ENCODE results near the gene ZMAT2. TPM values are rescaled to one million over a fixed set of nuclear protein-coding genes. Genes with fewer than 3 reads are reported as not detected.

The ZMAT2 gene
- total RNA-seq, 1 experiment from 2014 or later: 55.3 TPM

GRCh38 chr5:140696891-140697492 is 3.3 kb upstream of the ZMAT2 start:
- Histone ChIP-seq H3K4me2 (ENCODE audit: low read length) (no peak overlapping the region), H3K4me3 (replicated peaks in 1 of 2; ENCODE audit: low read depth in 1 of 2, low read length in 2 of 2) (no peak overlapping the region), H3K27me3 (ENCODE audit: insufficient read depth, low read length) (no peaks in the 10 kb centered on the region), H3K4me1 (ENCODE audit: control insufficient read depth in 1 of 2, insufficient read depth in 2 of 2, low read length in 2 of 2) (peaks cover 3 to 17% of the 10 kb centered on the region in 2 experiments), H3K27ac (ENCODE audit: low read depth, low read length) (no peak overlapping the region), H2AFZ (ENCODE audit: low read depth, low read length, poor library complexity, severe bottlenecking) (no peak overlapping the region), H4K20me1 (ENCODE audit: insufficient read depth) (no peaks in the 10 kb centered on the region), H3K9ac (ENCODE audit: low read length) (no peak overlapping the region), H3K9me3 (ENCODE audit: control insufficient read depth in 1 of 2, insufficient read depth in 1 of 2, low read depth in 1 of 2, low read length in 2 of 2) (no peaks in the 10 kb centered on the region), H3K9me2 (ENCODE audit: insufficient read depth) (no peaks in the 10 kb centered on the region), H3K79me2 (ENCODE audit: insufficient read depth, low read length) (peaks cover 62% of the 10 kb centered on the region), H3K36me3 (ENCODE audit: control insufficient read depth in 1 of 2, insufficient read depth in 2 of 2, low read length in 2 of 2) (peaks cover 55 to 57% of the 10 kb centered on the region in 2 experiments)
- DNase-seq (ENCODE audit: low read depth, low spot score) (no peak), ATAC-seq (no peak)
- BruUV-seq (replicated peaks): no TSS peak
- intact Hi-C loops (cut with micrococcal nuclease): no loop called here
- ChIA-PET RAD21 (ENCODE audit: low non-redundant PET in 1 of 2, low total read pairs in 2 of 2, uncharacterized antibody in 2 of 2, unreplicated experiment in 2 of 2) (no interaction called here), POLR2A (interaction anchor here (0.6 to 0.9 kb wide), 2 partner anchors 286 to 296 kb away, joined by 3 to 5 read pairs; no protein-coding TSS in a partner anchor), CTCF (no interaction called here)
- TF ChIP-seq REST (IDR thresholded peaks at IDR 0.05; ENCODE audit: low read depth) (no peak), EZH2 (IDR thresholded peaks at IDR 0.05) (no peak), POLR2AphosphoS5 (IDR thresholded peaks at IDR 0.05; ENCODE audit: low read depth, low read length) (no peak), MAX (IDR thresholded peaks at IDR 0.05) (no peak), JUND (IDR thresholded peaks at IDR 0.05) (no peak), TCF7L2 (IDR thresholded peaks at IDR 0.05; ENCODE audit: borderline replicate concordance, extremely low read depth, insufficient read depth, insufficient read length) (no peak), SIN3A (IDR thresholded peaks at IDR 0.05; ENCODE audit: low read depth) (no peak), RAD21 (IDR thresholded peaks at IDR 0.05; ENCODE audit: low read depth) (no peak), CEBPB (IDR thresholded peaks at IDR 0.05; ENCODE audit: low read depth) (no peak), ZNF274 (IDR thresholded peaks at IDR 0.05; ENCODE audit: low read depth, low read length) (no peak), ZFX (IDR thresholded peaks at IDR 0.05) (no peak), SP1 (IDR thresholded peaks at IDR 0.05; ENCODE audit: low read depth) (no peak), YY1 (IDR thresholded peaks at IDR 0.05; ENCODE audit: extremely low read depth, insufficient replicate concordance, low read depth, low read length) (no peak), SRF (IDR thresholded peaks at IDR 0.05; ENCODE audit: low read depth) (no peak), CBX3 (IDR thresholded peaks at IDR 0.05; ENCODE audit: low read depth) (no peak), ZBTB33 (IDR thresholded peaks at IDR 0.05; ENCODE audit: extremely low read depth, insufficient replicate concordance, low read length) (no peak), ELF1 (IDR thresholded peaks at IDR 0.05; ENCODE audit: borderline replicate concordance, low read depth) (no peak), EGR1 (IDR thresholded peaks at IDR 0.05; ENCODE audit: low read depth) (no peak)
